Retina (tissue), 1 donor: Measurements from ENCODE around the gene SAXO1.
"Not testable (repeated sequence)": the region's sequence is repeated elsewhere in the genome, so short reads cannot be mapped to it uniquely, and the experiment has no call there.

Experiments
- DNase-seq: peaks from one replicate; pipeline ENCODE4 v3.0.0-alpha.2; 2016

The SAXO1 gene, protein sequence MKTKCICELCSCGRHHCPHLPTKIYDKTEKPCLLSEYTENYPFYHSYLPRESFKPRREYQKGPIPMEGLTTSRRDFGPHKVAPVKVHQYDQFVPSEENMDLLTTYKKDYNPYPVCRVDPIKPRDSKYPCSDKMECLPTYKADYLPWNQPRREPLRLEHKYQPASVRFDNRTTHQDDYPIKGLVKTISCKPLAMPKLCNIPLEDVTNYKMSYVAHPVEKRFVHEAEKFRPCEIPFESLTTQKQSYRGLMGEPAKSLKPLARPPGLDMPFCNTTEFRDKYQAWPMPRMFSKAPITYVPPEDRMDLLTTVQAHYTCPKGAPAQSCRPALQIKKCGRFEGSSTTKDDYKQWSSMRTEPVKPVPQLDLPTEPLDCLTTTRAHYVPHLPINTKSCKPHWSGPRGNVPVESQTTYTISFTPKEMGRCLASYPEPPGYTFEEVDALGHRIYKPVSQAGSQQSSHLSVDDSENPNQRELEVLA

DNA sequence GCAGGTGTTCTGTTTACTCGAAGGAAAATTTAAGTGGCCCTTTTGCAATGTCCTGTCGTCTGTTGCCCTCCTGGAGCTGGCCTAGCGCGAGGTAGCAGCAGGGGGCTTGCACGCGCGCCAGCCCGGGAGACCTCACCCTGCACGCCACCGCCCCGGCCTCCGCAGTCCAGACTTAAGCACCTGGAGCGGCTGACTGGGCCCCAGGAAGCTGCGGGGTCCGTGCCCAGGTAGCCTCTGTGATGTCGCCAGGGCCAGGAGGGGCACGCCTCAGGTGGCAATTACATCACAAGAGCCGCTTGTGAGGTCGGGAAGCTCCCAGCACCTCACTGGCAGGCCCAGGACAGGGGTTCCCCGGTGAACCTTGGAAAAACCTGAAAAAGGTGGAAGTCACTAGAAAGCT lies at the start of gene SAXO1:
SAXO1 (minus strand) TSS at position 195 of the 400 bp plus-strand sequence. CDS start 301 bp downstream, outside the sequence.
- no peak for DNase-seq

DNA sequence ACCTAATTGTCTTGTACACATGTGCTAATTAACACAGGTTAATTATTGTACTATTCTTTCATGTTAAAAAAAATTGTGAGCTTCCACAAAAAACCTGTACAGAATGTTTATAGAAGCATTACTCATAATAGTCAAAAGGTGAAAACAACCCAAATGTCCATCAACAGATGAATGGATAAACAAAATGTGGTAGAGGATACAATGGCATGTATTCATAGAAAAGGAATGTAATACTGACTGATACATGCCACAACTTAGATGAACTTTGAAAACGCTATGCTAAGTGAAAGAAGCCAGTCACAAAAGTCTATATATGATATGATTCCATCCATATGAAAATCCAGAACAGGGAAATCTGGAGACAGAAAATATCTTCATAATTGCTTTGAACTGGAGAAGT lies 41.8 kb upstream of the SAXO1 start:
- no peak for DNase-seq

DNA sequence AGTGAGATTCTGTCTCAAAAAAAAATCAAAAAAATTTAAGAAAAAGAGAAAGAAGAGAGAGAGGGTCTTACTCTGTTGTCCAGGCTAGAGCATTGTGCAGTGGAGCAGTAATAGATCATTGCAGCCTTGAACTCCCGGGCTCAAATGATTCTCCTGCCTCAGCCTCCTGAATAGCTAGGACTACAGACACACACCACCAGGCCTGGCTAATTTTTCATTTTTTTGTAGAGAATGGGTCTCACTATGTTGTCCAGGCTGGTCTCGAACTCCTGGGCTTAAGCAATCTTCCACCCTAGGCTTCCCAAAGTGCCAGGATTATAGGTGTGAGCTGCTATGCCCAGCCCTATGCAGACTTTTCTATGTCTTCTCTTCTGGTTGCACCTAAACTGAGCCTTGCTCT lies 41.2 kb upstream of the SAXO1 start:
- DNase-seq, result no peak

DNA sequence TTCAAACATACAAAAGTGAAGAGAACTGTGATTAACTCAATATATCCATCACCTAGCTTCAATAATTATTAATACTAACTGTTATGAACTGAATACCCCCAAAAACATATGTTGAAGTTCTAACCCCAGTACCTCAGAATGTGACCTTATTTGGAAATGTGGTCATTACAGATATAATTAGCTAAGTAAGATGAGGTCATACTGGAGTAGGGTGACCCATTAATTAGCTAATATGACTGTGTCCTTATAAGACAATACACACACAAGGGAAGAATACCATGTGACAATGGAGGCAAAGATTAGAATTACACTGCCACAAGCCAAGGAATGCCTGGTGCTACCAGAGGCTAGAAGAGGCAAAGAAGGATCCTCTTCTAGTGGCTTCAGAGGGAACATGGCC lies 24.0 kb upstream of the SAXO1 start:
- no peak for DNase-seq

DNA sequence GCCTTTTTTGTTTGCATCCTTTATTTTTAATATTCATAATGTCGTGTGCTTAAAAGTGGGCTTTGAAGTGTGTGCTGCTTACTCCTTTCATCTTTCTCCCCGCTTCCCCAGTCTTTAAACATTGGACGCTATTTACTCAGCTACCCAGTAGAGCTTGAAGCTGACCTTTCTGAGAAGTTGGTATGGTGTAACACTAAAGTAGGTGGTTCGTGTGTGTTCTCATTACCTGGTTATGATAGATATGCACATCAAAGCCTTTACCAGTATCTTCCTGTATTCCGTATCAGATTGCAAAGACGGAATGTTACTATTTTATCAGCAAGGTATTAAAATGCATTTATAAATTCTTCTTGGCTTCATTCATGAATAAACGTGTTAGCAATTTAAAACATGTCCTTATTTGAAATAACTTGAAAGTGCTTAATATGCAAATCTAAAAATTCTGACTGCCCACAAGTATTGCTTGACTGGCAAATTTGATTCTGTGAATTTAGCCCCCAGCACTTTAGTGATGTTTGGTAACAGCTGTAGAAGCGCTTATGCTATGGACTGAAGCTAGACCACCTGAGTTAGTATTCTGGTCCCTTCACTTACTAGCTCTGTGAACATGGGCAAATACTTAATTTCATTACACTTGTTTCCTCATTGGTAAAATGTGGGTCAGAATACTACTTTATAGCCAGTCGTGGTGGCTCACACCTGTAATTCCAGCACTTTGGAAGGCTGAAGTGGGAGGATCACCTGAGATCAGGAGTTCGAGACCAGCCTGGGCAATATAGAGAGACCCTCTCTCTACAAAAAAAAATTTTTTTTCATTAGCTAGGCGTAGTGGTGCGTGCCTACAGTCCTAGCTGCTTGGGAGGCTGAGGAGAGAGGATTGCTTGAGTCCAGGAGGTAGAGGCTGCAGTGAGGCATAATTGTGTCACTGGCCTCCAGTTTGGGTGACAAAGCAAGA lies 17.9 kb upstream of the SAXO1 start:
- DNase-seq, result peak; percentile 19

DNA sequence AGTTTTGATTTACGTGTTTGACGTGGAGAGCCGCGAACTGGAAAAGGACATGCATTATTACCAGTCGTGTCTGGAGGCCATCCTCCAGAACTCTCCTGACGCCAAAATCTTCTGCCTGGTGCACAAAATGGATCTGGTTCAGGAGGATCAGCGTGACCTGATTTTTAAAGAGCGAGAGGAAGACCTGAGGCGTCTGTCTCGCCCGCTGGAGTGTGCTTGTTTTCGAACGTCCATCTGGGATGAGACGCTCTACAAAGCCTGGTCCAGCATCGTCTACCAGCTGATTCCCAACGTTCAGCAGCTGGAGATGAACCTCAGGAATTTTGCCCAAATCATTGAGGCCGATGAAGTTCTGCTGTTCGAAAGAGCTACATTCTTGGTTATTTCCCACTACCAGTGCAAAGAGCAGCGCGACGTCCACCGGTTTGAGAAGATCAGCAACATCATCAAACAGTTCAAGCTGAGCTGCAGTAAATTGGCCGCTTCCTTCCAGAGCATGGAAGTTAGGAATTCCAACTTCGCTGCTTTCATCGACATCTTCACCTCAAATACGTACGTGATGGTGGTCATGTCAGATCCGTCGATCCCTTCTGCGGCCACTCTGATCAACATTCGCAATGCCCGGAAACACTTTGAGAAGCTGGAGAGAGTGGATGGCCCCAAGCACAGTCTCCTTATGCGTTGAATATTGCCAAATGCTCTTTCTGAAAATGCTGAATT lies 17.1 kb upstream of the SAXO1 start:
- no peak for DNase-seq

DNA sequence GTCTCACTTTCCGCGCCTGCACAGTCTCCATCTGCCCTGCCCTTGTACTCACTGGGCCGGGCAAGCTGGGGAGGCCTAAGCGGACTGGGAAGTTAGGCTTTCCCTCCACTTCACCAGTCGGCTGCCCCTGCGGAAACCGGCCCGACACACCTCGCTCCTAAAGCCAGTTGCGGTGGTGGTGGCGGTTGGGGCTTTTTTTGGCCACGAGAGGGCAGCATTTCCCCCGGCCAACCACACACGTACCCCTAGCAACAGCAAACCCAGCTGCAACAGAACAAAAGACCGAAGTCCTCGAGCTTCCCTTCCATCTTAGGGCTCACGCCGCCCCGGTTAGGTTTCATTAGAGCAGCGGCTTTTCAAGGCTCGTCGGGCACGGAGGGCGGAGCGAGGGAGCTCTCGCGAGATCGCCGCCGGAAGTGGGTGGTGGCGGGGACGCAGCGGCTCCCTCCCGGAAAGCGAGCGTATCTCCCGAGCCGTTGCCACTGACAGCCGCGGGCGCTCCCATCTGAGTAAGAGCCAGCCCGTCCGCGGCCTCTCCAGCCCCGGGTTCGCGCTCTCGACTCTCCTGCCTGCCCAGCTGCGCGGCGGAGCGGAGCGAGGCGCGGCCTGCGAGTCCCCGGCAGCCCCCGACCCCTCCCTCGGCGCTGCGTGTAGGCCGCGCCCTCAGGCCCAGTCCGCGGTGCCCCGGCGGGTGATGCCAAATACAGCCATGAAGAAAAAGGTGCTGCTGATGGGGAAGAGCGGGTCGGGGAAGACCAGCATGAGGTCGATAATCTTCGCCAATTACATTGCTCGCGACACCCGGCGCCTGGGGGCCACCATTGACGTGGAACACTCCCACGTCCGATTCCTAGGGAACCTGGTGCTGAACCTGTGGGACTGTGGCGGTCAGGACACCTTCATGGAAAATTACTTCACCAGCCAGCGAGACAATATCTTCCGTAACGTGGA lies 16.2 kb upstream of the SAXO1 start, which contains the start of gene RRAGA:
RRAGA (plus strand) TSS at position 462 of the 951 bp plus-strand sequence; CDS start at position 695, 233 bp downstream.
- DNase-seq, result peak; percentile 98

DNA sequence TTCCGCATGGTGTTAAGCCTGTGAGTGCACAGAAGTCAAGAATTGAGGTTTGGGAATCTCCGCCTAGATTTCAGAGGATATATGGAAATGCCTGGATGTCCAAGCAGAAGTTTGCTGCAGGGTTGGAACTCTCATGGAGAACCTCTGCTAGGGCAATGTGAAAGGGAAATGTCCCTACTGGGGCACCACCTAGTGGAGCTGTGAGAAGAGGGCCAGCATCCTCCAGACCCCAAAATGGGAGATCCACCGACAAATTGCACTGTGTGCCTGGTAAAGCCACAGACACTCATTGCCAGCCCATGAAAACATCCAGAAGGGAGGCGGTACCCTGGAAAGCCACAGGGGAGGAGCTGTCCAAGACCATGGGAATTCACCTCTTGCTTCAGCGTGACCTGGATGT lies 3.6 kb upstream of the SAXO1 start:
- no peak for DNase-seq

DNA sequence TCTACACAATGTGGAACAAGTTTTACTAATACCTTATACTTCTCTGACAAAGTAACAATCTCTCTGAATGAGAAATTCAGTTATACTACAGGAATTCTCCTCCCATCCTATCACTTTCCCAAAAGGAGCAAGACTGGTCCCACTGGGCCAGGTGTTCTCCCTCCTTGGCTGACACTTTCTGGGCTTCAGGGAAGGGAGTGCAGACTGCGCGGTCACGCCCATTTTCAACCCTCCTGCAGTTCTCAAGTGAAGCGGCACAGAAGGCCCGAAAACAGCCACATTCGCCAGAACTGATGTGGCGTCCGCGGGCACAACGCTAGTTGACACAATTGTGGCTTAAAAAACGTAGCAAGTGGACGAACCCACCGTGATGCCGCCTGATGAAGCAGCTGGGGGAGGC lies 603 bp downstream of the SAXO1 start:
- no peak for DNase-seq

DNA sequence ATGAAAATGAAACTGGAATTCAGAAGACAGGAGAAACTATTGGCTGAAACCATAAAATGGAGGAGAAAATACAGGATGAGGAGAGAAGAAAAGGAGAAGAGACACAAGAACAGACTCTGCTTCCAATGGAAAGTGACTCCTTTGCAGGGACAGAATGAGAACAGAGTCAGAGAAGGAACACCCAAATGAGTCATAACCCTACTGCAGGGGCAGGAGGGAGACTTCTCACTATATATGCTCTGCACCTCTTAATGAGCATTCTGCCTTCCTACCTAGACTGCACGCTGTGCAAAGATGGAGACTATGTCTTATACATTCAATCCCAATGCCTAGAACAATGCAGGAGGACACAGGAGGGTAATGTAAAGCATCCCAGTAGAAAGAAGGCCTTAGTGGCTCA lies 2.1 kb downstream of the SAXO1 start:
- DNase-seq, result no peak

DNA sequence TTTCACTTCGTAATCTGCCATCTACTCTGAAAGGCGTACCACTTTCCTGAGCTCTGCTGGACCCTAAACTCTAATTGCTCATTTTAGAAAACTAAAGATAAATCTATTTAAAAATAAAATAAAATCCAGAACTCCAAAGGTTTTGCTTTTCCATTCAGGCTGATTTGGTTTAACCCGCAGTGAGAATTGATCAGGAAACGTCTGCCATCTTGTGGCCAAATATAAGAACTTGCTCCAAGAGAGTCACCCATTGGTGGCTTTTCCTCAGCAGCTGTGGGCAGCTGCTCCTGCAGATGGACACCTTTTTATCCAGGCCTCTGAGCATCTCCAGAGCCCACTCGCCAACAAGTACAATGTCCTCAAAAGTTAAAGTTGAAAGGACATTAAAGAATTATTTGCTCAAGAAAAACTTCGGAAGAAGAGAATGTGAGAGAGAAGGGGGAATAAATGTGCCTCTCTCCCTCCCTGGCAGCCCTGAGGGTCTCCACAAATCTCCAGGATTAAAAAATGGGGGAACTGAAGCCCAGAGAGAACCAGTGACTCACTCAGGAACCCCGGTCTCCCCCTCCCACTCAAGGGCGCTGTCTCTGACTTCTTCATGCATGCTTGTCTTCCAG lies 4.1 kb downstream of the SAXO1 start:
- peak; percentile 61 for DNase-seq

DNA sequence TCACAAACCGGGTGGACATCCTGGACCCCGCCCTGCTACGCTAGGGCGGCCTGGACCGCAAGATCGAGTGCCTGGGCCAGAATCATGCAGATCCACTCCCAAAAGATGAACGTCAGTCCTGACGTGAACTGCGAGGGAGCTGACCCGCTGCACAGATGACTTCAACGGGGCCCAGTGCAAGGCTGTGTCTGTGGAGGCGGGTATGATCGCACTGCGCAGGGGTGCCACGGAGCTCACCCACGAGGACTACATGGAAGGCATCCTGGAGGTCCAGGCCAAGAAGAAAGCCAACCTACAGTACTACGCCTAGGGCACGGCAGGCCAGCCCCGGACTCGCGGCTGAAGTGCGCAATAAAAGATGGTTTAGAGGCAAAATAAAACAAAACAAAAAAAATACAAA lies 5.2 kb downstream of the SAXO1 start:
- no peak for DNase-seq

DNA sequence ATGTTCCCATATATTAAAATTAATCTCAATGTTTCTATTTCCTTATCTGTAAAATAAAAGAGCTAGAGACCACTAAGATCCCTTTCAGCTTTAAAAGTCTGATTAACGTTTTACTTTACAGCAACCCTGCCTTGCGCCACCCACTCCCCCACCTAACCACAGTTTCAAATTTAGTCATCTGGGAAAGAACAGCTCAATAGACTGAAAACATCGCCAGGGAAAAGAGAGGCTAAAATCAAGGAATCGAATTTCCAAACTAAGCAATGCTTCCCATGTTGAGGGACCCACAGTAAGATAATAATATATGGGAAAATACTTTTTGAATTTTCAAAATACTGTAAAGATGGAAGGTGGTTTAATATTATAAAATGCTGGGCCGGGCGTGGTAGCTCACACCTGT lies 6.6 kb downstream of the SAXO1 start:
- no peak for DNase-seq

DNA sequence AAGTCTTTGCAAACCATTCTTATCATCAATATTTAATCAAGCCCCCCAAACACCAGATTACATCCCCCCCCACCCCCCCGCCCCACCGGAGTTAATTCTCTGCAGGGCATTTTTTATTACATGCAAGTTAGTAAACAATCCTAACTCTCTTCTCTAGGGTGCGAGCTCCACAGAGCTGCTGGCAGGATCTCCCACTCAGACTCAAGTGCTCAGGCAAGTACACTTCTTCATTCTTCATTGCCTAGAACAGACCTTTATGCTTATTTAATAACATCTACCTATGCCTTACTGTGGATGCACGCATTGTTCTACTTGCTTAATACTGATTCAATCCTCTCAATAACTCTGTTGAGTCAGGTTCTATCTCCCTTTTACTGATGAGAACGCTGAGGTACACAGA lies 9.9 kb downstream of the SAXO1 start:
- DNase-seq, result no peak

DNA sequence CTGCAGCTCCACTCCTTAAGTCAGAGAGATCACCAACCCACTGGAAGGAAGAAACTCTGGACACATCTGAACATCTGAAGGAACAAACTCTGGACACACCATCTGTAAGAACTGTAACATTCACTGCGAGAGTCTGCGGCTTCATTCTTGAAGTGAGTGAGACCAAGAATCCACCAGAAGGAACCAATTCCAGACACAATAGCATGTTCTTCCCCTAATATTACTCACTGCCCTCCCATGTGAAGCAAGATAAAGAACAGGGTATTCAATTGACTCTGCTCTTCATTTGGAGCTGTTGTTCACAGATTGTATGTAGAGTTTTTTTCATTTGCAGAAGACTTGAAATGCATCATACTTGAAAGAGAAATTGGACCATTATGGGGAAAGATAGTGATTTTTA lies 10.8 kb downstream of the SAXO1 start:
- no peak for DNase-seq

DNA sequence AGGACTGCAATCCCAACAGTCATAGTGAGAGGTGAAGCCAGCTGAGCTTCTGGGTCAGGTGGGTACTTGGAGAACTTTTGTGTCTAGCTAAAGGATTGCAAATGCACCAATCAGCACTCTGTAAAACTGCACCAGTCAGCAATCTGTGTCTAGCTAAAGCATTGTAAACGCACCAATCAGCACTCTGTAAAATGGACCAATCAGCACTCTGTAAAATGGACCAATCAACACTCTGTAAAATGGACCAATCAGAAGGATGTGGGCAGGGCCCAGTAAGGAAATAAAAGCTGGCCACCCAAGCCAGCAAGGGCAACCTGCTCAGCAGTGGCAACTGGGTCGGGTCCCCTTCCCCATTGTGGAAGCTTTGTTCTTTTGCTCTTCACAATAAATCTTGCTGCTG lies 11.4 kb downstream of the SAXO1 start:
- not testable (repeated sequence) for DNase-seq

DNA sequence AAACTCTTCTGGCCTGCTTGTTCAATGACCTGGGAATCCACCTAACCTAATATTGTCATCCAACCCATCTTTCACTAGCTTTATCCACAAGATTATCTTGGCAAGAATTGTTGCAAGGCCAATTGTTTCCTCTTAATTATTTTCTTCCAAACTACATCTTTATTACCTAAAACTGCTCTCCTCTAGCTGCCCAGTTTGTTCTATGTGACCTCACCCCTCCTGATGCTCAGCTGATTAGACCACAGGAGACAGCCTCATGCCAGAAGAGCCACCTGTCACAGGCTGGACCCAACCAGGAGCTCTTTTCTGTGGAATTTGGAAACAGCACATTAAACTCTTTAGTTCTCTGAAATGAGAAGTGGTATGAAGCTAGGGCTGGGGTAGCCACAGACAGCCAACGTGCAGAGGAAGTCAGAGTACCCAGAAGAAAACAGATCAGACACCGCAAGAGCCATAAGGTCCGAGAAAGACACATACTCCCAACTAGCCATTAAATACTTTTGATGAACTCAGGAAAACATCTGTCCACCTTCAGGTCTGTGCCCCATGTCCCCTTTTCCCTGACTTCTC lies 12.0 kb downstream of the SAXO1 start:
- DNase-seq, result no peak

DNA sequence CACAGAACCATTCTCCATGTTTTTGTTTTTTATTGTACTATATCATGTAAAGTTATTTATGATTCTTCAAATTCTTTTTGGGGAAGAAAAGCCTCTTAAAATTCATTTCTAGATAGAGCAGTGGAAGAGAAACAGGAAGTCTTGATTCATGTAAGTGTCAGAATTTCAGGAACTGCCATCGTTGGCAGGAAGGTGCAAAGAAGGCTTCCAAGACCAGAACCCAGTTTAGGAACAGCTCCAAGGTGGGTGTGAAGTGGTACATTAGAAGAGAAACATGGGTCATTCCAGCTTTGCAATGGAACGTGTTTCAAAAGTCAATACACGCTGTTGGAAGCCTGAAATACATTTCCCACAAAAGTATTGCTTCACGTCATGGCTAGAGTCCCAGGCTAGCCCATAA lies 14.8 kb downstream of the SAXO1 start:
- no peak for DNase-seq

DNA sequence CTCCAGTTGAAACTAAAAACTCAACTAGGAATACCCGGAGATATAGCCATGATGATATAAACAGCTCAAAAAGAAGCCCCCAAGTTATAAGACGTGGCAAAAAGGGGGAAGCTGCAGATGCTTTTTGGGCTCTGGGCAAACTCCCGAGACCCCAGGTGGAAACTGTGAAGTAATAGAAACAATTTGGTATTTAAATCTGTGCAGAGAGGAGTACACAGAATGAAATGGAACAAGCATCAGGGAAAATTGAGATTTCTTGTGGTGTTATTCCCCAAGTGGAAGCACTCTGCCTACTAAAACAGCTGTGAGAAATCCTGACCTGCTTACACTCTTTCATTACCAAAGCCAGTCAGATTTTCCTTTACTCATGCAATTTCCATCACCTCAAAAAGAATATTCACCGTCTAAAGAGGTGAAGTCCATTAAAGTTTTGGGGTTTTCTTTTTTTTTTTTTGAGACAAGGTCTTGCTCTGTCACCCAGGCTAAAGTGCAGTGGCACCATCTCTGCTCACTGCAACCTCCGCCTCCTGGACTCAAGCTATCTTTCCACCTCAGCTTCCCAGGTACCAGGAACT lies 23.5 kb downstream of the SAXO1 start:
- no peak for DNase-seq

DNA sequence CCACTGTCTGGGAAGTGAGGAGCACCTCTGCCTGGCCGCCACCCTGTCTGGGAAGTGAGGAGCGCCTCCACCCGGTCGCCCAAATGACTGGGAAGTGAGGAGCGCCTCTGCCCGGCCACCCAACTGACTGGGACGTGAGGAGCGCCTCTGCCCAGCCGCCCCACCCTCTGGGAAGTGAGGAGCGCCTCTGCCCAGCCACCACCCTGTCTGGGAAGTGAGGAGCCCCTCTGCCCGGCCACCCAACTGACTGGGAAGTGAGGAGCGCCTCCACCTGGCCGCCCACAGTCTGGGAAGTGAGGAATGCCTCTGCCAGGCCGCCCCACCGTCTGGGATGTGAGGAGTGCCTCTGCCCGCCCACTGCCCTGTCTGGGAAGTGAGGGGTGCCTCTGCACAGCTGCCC lies 32.9 kb downstream of the SAXO1 start:
- no peak for DNase-seq
